GM12865 (cell line): ENCODE data around the gene TIFAB.

Experiments
- DNase-seq: peaks from one replicate; pipeline ENCODE4 v3.0.0; 2010; ENCODE audit warnings: low read depth
- H3K4me3 ChIP-seq: 2 replicates; pipeline ENCODE4 v1.5.1; 2011; ENCODE audit warnings: mild to moderate bottlenecking, low read depth, low read length, control low read depth
- CTCF ChIP-seq: IDR thresholded peaks from 2 replicates; pipeline ENCODE4 v1.5.1; 2011; ENCODE audit warnings: low read length, control low read depth, low read depth, inconsistent platforms; ENCODE audit not compliant: insufficient read depth; ENCODE audit errors: missing control alignments

Gene TIFAB

GRCh38 chr5:135481387-135481786 is 29.2 kb upstream of the TIFAB start:
- H3K4me3 ChIP-seq: no peak overlapping the region
- DNase-seq: no peak
- no peak for TF ChIP-seq CTCF

- no peak overlapping the region for H3K4me3 ChIP-seq
- no peak for DNase-seq
- no peak for TF ChIP-seq CTCF
These were observed 28.4 kb upstream of the TIFAB start for GRCh38 chr5:135480511-135480910.

- H3K4me3 ChIP-seq: no peak overlapping the region
- TF ChIP-seq CTCF: no peak
- DNase-seq: no peak
These were observed 26.8 kb upstream of the TIFAB start for GRCh38 chr5:135478938-135479337.

- no peak for DNase-seq
- H3K4me3 ChIP-seq: no peak overlapping the region
- no peak for TF ChIP-seq CTCF
These were observed 25.5 kb upstream of the TIFAB start for GRCh38 chr5:135477613-135478066.

GRCh38 chr5:135476615-135477581 is 24.7 kb upstream of the TIFAB start:
- no peak for TF ChIP-seq CTCF
- no peak overlapping the region for H3K4me3 ChIP-seq
- DNase-seq: no peak

- no peak for TF ChIP-seq CTCF
- no peak for DNase-seq
- H3K4me3 ChIP-seq: no peak overlapping the region
These were observed 22.0 kb upstream of the TIFAB start for GRCh38 chr5:135473956-135474670.
